ENCODE data around the gene METRN. TPM values are rescaled to one million over a fixed set of nuclear protein-coding genes. Genes with fewer than 3 reads are reported as not detected.
A peak's percentile ranks its signal among the peaks of the same experiment; 100 is the strongest.

METRN gene
- polyA plus RNA-seq, 1 of the 3 experiments (the other 2 are of a cell fraction), result 59.7 TPM

DNA sequence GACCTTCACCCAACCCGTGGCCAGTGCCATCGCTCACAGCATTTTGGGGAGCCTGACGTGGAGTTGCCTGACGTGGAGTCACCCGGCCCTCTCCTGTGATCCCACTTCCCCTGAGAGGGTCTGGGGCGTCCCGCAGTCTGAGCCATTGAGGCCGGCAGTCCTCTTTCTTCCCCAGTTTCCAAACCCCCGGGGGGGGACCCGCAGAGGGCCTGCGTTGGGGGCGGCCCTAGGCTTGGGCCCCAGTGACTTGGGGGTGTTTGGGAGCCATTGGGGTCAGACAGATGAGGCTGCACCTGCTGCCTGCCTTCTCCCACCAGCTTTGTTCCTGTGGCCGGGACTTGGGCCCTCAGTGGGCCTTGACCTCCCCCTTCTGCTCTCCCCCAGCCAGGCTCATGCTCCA is 45.3 kb upstream of the METRN start:
- H3K4me3 ChIP-seq (ENCODE audit: low read depth in 2 of 2, low read length in 1 of 2), result peak overlapping the region in 1 of 2 experiments; percentile 93; a peak in 1 of 4 replicates
- H3K9me3 ChIP-seq, result no peaks in the 10 kb centered on the region
- peak overlapping the region; percentile 88; the same call in 1 of the 2 replicates for H3K9ac ChIP-seq
- peaks cover 0 to 15% of the 10 kb centered on the region in 2 experiments; a peak in 1 of 4 replicates for H3K4me1 ChIP-seq (ENCODE audit: control insufficient read depth in 1 of 2, insufficient read depth in 2 of 2, low read depth in 1 of 2, low read length in 1 of 2)
- no peak overlapping the region; a peak in 1 of 4 replicates for H3K27ac ChIP-seq (ENCODE audit: low read depth in 2 of 2, low read length in 1 of 2)
- DNase-seq, result no peak
- ChIA-PET CTCF (interaction anchor here (2.6 to 3.8 kb wide), 2 partner anchors 10 to 17 kb away, joined by 15 to 38 read pairs; partner anchors contain the start of gene JMJD8), POLR2A (no interaction called here)
- no peaks in the 10 kb centered on the region for H3K27me3 ChIP-seq (ENCODE audit: insufficient read depth)
- peaks cover 5 to 49% of the 10 kb centered on the region in 2 experiments for H3K36me3 ChIP-seq (replicated peaks in 1 of 2; ENCODE audit: control insufficient read depth in 1 of 2, insufficient read depth in 2 of 2, low read length in 1 of 2)
- peaks cover 4% of the 10 kb centered on the region for H3F3A ChIP-seq (replicated peaks; ENCODE audit: insufficient read depth)
- H3K4me2 ChIP-seq, result peak overlapping the region; percentile 96; the same call in 1 of the 2 replicates
- WGBS (ENCODE audit: low lambda C conversion rate), result 95% methylated on average over 4 of the region's 13 CpGs
- H3K9me2 ChIP-seq, result no peaks in the 10 kb centered on the region
- H4K20me1 ChIP-seq (ENCODE audit: insufficient read depth), result 0 out of 2 replicates have a peak, but pooled peaks cover 6% of the 10 kb centered on the region
- TF ChIP-seq MXI1 (IDR thresholded peaks at IDR 0.05; ENCODE audit: low read depth, low read length) (no peak), GATA2 (CRISPR knock-in tag; IDR thresholded peaks at IDR 0.05) (no peak), ELF1 (IDR thresholded peaks at IDR 0.05) (no peak), RAD21 (IDR thresholded peaks at IDR 0.05; ENCODE audit: low read length) (no peak), FOXJ3 (CRISPR knock-in tag; IDR thresholded peaks at IDR 0.05) (no peak), MEF2A (IDR thresholded peaks at IDR 0.05; ENCODE audit: borderline replicate concordance, low read depth) (no peak), YY1 (IDR thresholded peaks at IDR 0.05; ENCODE audit: low read depth) (no peak), NFIC (IDR thresholded peaks at IDR 0.05; ENCODE audit: borderline replicate concordance) (no peak), GABPA (IDR thresholded peaks at IDR 0.05; ENCODE audit: low read depth) (no peak), RXRA (IDR thresholded peaks at IDR 0.05; ENCODE audit: borderline replicate concordance, low read depth) (no peak), JUND (IDR thresholded peaks at IDR 0.05) (no peak), EP300 (IDR thresholded peaks at IDR 0.05; ENCODE audit: borderline replicate concordance in 1 of 2, low read depth in 1 of 2, low read length in 1 of 2) (no peak), TAF1 (IDR thresholded peaks at IDR 0.05; ENCODE audit: borderline replicate concordance, low read depth, low read length) (no peak)
- TF ChIP-seq, protein P1, sequence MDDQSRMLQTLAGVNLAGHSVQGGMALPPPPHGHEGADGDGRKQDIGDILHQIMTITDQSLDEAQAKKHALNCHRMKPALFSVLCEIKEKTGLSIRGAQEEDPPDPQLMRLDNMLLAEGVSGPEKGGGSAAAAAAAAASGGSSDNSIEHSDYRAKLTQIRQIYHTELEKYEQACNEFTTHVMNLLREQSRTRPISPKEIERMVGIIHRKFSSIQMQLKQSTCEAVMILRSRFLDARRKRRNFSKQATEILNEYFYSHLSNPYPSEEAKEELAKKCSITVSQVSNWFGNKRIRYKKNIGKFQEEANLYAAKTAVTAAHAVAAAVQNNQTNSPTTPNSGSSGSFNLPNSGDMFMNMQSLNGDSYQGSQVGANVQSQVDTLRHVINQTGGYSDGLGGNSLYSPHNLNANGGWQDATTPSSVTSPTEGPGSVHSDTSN (IDR thresholded peaks at IDR 0.05), result no peak
- TF ChIP-seq, protein P2, sequence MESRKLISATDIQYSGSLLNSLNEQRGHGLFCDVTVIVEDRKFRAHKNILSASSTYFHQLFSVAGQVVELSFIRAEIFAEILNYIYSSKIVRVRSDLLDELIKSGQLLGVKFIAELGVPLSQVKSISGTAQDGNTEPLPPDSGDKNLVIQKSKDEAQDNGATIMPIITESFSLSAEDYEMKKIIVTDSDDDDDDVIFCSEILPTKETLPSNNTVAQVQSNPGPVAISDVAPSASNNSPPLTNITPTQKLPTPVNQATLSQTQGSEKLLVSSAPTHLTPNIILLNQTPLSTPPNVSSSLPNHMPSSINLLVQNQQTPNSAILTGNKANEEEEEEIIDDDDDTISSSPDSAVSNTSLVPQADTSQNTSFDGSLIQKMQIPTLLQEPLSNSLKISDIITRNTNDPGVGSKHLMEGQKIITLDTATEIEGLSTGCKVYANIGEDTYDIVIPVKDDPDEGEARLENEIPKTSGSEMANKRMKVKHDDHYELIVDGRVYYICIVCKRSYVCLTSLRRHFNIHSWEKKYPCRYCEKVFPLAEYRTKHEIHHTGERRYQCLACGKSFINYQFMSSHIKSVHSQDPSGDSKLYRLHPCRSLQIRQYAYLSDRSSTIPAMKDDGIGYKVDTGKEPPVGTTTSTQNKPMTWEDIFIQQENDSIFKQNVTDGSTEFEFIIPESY (IDR thresholded peaks at IDR 0.05; ENCODE audit: borderline replicate concordance, low read depth), result no peak
- peaks cover 25% of the 10 kb centered on the region for H3K79me2 ChIP-seq (ENCODE audit: insufficient read depth)
- H2AFZ ChIP-seq (ENCODE audit: low read depth), result no peak overlapping the region
